ENCODE data around the gene TMEM151A. TPM values are rescaled to one million over a fixed set of nuclear protein-coding genes. Genes with fewer than 3 reads are reported as not detected.
"Not testable (repeated sequence)": the region's sequence is repeated elsewhere in the genome, so short reads cannot be mapped to it uniquely, and the experiment has no call there.

Gene TMEM151A
- total RNA-seq, 1 donor from 2014 or later: 0.25 TPM

- peak; percentile 44 for DNase-seq
- no peak for ATAC-seq
- intact Hi-C loops (cut with micrococcal nuclease): no loop called here
Measured at GRCh38 chr11:66266378-66267038, 25.2 kb upstream of the TMEM151A start.

GRCh38 chr11:66267039-66267378, 24.7 kb upstream of the TMEM151A start:
- ATAC-seq (peak; percentile 1), DNase-seq (no peak)
- intact Hi-C loops (cut with micrococcal nuclease): no loop called here

- ATAC-seq (peak; percentile 86), DNase-seq (peak; percentile 95)
- intact Hi-C loops (cut with micrococcal nuclease): no loop called here
Measured at GRCh38 chr11:66267379-66268243, 24.1 kb upstream of the TMEM151A start.

GRCh38 chr11:66268244-66268951, 23.3 kb upstream of the TMEM151A start, which contains the start of gene RAB1B:
RAB1B (plus strand) TSS chr11:66268639; CDS start chr11:66268680, 41 bp downstream.
- ATAC-seq: peak; percentile 86
- peak; percentile 100 for DNase-seq
- intact Hi-C loops (cut with micrococcal nuclease): no loop called here

- ATAC-seq (no peak), DNase-seq (peak; percentile 51)
- intact Hi-C loops (cut with micrococcal nuclease): no loop called here
Measured at GRCh38 chr11:66268952-66269905, 22.5 kb upstream of the TMEM151A start.

- DNase-seq (no peak), ATAC-seq (no peak)
- intact Hi-C loops (cut with micrococcal nuclease): no loop called here
Measured at GRCh38 chr11:66271816-66272215, 19.9 kb upstream of the TMEM151A start.

GRCh38 chr11:66272596-66272995, 19.1 kb upstream of the TMEM151A start:
- ATAC-seq (no peak), DNase-seq (no peak)
- intact Hi-C loops (cut with micrococcal nuclease): no loop called here

- intact Hi-C loops (cut with micrococcal nuclease): no loop called here
- DNase-seq (no peak), ATAC-seq (no peak)
Measured at GRCh38 chr11:66274219-66274618, 17.5 kb upstream of the TMEM151A start.

- no peak for DNase-seq
- intact Hi-C loops (cut with micrococcal nuclease): no loop called here
- no peak for ATAC-seq
Measured at GRCh38 chr11:66275396-66275795, 16.3 kb upstream of the TMEM151A start.

- no peak for ATAC-seq
- intact Hi-C loops (cut with micrococcal nuclease): no loop called here
- no peak for DNase-seq
Measured at GRCh38 chr11:66275984-66276612, 15.6 kb upstream of the TMEM151A start.

GRCh38 chr11:66276619-66277018, 15.1 kb upstream of the TMEM151A start:
- ATAC-seq, DNase-seq: not testable (repeated sequence)

GRCh38 chr11:66277064-66277463, 14.6 kb upstream of the TMEM151A start:
- peak; percentile 2 for ATAC-seq
- intact Hi-C loops (cut with micrococcal nuclease); DNase-seq: not testable (repeated sequence)

More at GRCh38 chr11:66276619-66277018, 15.1 kb upstream of the TMEM151A start:
- intact Hi-C loops (cut with micrococcal nuclease): not testable (repeated sequence)

- DNase-seq: peak; percentile 69
- ATAC-seq: peak; percentile 37
- intact Hi-C loops (cut with micrococcal nuclease): no loop called here
Measured at GRCh38 chr11:66277471-66278362, 14.0 kb upstream of the TMEM151A start, which contains the start of gene CNIH2. CNIH2 (plus strand) TSS chr11:66278175; CDS start chr11:66278457, 282 bp downstream.

GRCh38 chr11:66278363-66279091, 13.2 kb upstream of the TMEM151A start:
- intact Hi-C loops (cut with micrococcal nuclease): no loop called here
- DNase-seq: no peak
- no peak for ATAC-seq

- no peak for ATAC-seq
- intact Hi-C loops (cut with micrococcal nuclease): no loop called here
- DNase-seq: no peak
Measured at GRCh38 chr11:66279092-66279734, 12.5 kb upstream of the TMEM151A start.

GRCh38 chr11:66280428-66280827, 11.3 kb upstream of the TMEM151A start:
- DNase-seq (no peak), ATAC-seq (no peak)
- intact Hi-C loops (cut with micrococcal nuclease): no loop called here

All from left ventricle myocardium superior (tissue), 1 donor.